ENCODE measurements around the gene TXNDC2. TPM values are rescaled to one million over a fixed set of nuclear protein-coding genes. Genes with fewer than 3 reads are reported as not detected.

TXNDC2 gene
- total and polyA plus RNA-seq, 2 of the 4 experiments (the other 2 are of a cell fraction): 0.18 TPM; not detected in 1

DNA sequence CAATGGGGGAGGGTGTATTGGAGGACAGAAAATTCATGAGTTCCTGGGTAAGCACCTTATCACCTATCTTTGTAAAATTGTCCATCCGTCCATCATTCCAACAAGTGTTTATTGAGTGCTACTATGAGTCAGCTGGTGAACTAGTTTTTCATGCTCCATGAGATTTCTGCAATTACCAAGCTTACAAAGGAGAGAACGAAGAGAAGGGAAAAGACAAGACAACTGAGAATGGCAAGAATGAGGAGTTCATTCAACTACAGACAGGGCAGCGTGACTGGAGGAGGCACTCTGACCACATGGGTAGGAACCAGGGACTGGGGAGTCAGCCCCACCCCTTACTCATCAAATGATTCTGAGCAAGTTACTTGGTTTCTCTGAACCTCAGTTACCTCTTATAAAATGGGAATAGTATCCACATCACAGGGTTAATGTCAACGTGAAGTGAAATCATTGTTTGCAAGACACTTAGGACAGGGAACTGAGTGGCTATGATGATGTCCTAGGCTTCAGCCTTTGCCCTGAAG lies 18.6 kb upstream of the TXNDC2 start:
- Histone ChIP-seq H2BK20ac (ENCODE audit: low read depth, low read length) (no peak overlapping the region), H3K4me1 (ENCODE audit: control insufficient read depth, insufficient read depth, low read length) (peaks cover 15% of the 10 kb centered on the region), H4K91ac (ENCODE audit: insufficient read depth, low read depth, low read length) (no peak overlapping the region), H3K56ac (ENCODE audit: extremely low read depth, insufficient read depth, low read length) (no peak overlapping the region), H2BK15ac (ENCODE audit: low read depth, low read length) (no peak overlapping the region), H3K4ac (ENCODE audit: low read depth, low read length) (0 out of 2 replicates have a peak overlapping the region, but pooled peaks have one; percentile 7), H3K23ac (ENCODE audit: low read depth, low read length) (no peak overlapping the region), H2BK120ac (ENCODE audit: low read depth, low read length) (no peak overlapping the region), H3K79me1 (ENCODE audit: low read depth in 1 of 2, low read length in 2 of 2) (no peaks in the 10 kb centered on the region), H3K18ac (ENCODE audit: low read depth, low read length) (no peak overlapping the region), H3K4me3 (ENCODE audit: insufficient read depth, low read depth, low read length) (no peak overlapping the region), H4K20me1 (ENCODE audit: insufficient read depth, low read length) (no peaks in the 10 kb centered on the region), H3K27ac (ENCODE audit: insufficient read depth, low read length) (no peak overlapping the region), H4K5ac (ENCODE audit: low read depth, low read length) (no peak overlapping the region), H3K27me3 (ENCODE audit: control insufficient read depth, insufficient read depth, low read length) (no peaks in the 10 kb centered on the region), H2AK9ac (replicated peaks; ENCODE audit: low read depth, low read length, poor library complexity) (no peak overlapping the region), H3K9me1 (ENCODE audit: insufficient read depth, low read length) (peaks cover 10% of the 10 kb centered on the region), H2AFZ (replicated peaks; ENCODE audit: low read length, poor library complexity) (no peak overlapping the region), H3K36me3 (ENCODE audit: control insufficient read depth, insufficient read depth, low read length) (peaks cover 2% of the 10 kb centered on the region; the same call in 1 of the 2 replicates), H3K4me2 (ENCODE audit: low read depth, low read length) (no peak overlapping the region), H3K9ac (ENCODE audit: low read depth, low read length) (no peak overlapping the region), H3K14ac (replicated peaks; ENCODE audit: low read depth, low read length) (no peak overlapping the region), H3K9me3 (ENCODE audit: control insufficient read depth, insufficient read depth, low read length) (peaks cover 13% of the 10 kb centered on the region; the same call in 1 of the 2 replicates), H2AK5ac (ENCODE audit: low read depth, low read length) (no peak overlapping the region), H2BK5ac (ENCODE audit: low read depth, low read length, poor library complexity, severe bottlenecking) (no peak overlapping the region), H4K8ac (ENCODE audit: low read depth in 2 of 2, low read length in 2 of 2) (no peak overlapping the region)
- ATAC-seq (ENCODE audit: low read depth) (no peak), DNase-seq (no peak)
- WGBS, 2 experiments (ENCODE audit: extremely low coverage in 2 of 2, insufficient read length in 1 of 2): 60% methylated on average over 1 of the region's 4 CpGs; no CpG with 5 or more reads in 1 of the 2 experiments
- in situ Hi-C loops (cut with MboI; ENCODE audit: low sequenced_read_pairs) (no loop called here), dilution Hi-C loops (cut with HindIII; ENCODE audit: low sequenced_read_pairs, unreplicated experiment) (no loop called here), intact Hi-C loops (cut with micrococcal nuclease) (no loop called here)
- CTCF ChIA-PET: interaction anchor here (0.6 kb wide), 1 partner anchor 581 kb away, joined by 3 read pairs; no protein-coding TSS in a partner anchor
- TF ChIP-seq FOS (IDR thresholded peaks at IDR 0.05; ENCODE audit: low read depth, low read length) (no peak), POLR2A (IDR thresholded peaks at IDR 0.05; ENCODE audit: low read depth, low read length) (no peak), CHD1 (IDR thresholded peaks at IDR 0.05; ENCODE audit: low read depth, low read length) (no peak), CEBPB (IDR thresholded peaks at IDR 0.05; ENCODE audit: low read depth, low read length) (no peak), MAFK (IDR thresholded peaks at IDR 0.05; ENCODE audit: low read depth, low read length) (no peak), RFX5 (IDR thresholded peaks at IDR 0.05; ENCODE audit: low read depth, low read length) (no peak), RCOR1 (IDR thresholded peaks at IDR 0.05; ENCODE audit: insufficient replicate concordance, low read length) (no peak), RAD21 (IDR thresholded peaks at IDR 0.05; ENCODE audit: low read length) (no peak), BHLHE40 (IDR thresholded peaks at IDR 0.05; ENCODE audit: low read depth, low read length) (no peak), MXI1 (IDR thresholded peaks at IDR 0.05; ENCODE audit: borderline replicate concordance, low read depth, low read length) (no peak), SMC3 (IDR thresholded peaks at IDR 0.05; ENCODE audit: low read depth, low read length) (no peak), MAZ (IDR thresholded peaks at IDR 0.05; ENCODE audit: borderline replicate concordance, low read depth, low read length) (no peak), NFE2L2 (IDR thresholded peaks at IDR 0.05; ENCODE audit: low read depth, low read length) (no peak)
- TF ChIP-seq, protein P1, sequence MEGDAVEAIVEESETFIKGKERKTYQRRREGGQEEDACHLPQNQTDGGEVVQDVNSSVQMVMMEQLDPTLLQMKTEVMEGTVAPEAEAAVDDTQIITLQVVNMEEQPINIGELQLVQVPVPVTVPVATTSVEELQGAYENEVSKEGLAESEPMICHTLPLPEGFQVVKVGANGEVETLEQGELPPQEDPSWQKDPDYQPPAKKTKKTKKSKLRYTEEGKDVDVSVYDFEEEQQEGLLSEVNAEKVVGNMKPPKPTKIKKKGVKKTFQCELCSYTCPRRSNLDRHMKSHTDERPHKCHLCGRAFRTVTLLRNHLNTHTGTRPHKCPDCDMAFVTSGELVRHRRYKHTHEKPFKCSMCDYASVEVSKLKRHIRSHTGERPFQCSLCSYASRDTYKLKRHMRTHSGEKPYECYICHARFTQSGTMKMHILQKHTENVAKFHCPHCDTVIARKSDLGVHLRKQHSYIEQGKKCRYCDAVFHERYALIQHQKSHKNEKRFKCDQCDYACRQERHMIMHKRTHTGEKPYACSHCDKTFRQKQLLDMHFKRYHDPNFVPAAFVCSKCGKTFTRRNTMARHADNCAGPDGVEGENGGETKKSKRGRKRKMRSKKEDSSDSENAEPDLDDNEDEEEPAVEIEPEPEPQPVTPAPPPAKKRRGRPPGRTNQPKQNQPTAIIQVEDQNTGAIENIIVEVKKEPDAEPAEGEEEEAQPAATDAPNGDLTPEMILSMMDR (conservative IDR thresholded peaks at IDR 0.05; ENCODE audit: low read depth, low read length): no peak
- TF ChIP-seq, protein P2, sequence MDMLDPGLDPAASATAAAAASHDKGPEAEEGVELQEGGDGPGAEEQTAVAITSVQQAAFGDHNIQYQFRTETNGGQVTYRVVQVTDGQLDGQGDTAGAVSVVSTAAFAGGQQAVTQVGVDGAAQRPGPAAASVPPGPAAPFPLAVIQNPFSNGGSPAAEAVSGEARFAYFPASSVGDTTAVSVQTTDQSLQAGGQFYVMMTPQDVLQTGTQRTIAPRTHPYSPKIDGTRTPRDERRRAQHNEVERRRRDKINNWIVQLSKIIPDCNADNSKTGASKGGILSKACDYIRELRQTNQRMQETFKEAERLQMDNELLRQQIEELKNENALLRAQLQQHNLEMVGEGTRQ (IDR thresholded peaks at IDR 0.05; ENCODE audit: low read depth, low read length): no peak
- TF ChIP-seq, protein P3, sequence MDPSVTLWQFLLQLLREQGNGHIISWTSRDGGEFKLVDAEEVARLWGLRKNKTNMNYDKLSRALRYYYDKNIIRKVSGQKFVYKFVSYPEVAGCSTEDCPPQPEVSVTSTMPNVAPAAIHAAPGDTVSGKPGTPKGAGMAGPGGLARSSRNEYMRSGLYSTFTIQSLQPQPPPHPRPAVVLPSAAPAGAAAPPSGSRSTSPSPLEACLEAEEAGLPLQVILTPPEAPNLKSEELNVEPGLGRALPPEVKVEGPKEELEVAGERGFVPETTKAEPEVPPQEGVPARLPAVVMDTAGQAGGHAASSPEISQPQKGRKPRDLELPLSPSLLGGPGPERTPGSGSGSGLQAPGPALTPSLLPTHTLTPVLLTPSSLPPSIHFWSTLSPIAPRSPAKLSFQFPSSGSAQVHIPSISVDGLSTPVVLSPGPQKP (IDR thresholded peaks at IDR 0.05; ENCODE audit: borderline replicate concordance, low read depth, low read length): no peak
- no TSS peak for BruUV-seq (replicated peaks)
- POLR2A ChIA-PET (ENCODE audit: unreplicated experiment): no interaction called here
